Measurements from ENCODE around the gene USP4.

GRCh38 chr3:49316696-49317457 is 23.0 kb downstream of the USP4 start:
- no peak for TF ChIP-seq EZH2 (IDR thresholded peaks at IDR 0.05; ENCODE audit: insufficient read depth, poor library complexity, severe bottlenecking)
- no peak for TF ChIP-seq EZH2phosphoT487 (IDR thresholded peaks at IDR 0.05; ENCODE audit: insufficient read depth, low read depth)
